ENCODE data around the gene HNF1A.

GRCh38 chr12:120939523-120939922, 38.8 kb upstream of the HNF1A start:
- TF ChIP-seq CTCF (IDR thresholded peaks at IDR 0.05; ENCODE audit: insufficient read depth, low read length) (no peak), POLR2AphosphoS5 (IDR thresholded peaks at IDR 0.05; ENCODE audit: low read depth) (no peak), GABPA (IDR thresholded peaks at IDR 0.05; ENCODE audit: low read depth) (no peak)

All from HL-60 (cell line).